PC-9 (cell line): Measurements from ENCODE around the gene CCDC33. TPM values are rescaled to one million over a fixed set of nuclear protein-coding genes. Genes with fewer than 3 reads are reported as not detected.

Experiments
- BruUV-seq: library from RNA; stranded (reverse); fragments of 400-500 nt; replicated peaks from 2 replicates; lab custom pipeline; 2021; lab: Mats Ljungman, UMichigan
- CTCF ChIA-PET: fragments of 300-600 bp; sonication (Branson Sonifier 250); formaldehyde crosslinking; loops from one replicate; lab custom pipeline; 2022; ENCODE audit warnings: antibody characterized with exemption; lab: Charles Lee
- POLR2A ChIA-PET: fragments of 300-600 bp; sonication (Branson Sonifier 250); formaldehyde crosslinking; loops from one replicate; lab custom pipeline; 2022; ENCODE audit warnings: antibody characterized with exemption; ENCODE audit not compliant: unreplicated experiment; lab: Charles Lee
- DNase-seq, 2 experiments: peaks; one replicate each; pipeline versions ENCODE4 v3.0.0 to v3.0.0-alpha.2; 2015 to 2022; ENCODE audit warnings: mixed read lengths in 1 of 2
- H2AFZ ChIP-seq: fragments of 200-600 bp; sonication (generic); 2 replicates; pipeline ENCODE4 v1.8.1; 2017; ENCODE audit warnings: antibody characterized with exemption
- H3F3A ChIP-seq: fragments of 200-600 bp; sonication (generic); 2 replicates; pipeline ENCODE4 v1.8.1; 2017; ENCODE audit warnings: antibody characterized with exemption, mild to moderate bottlenecking, low read depth; ENCODE audit not compliant: insufficient read depth
- H3K27ac ChIP-seq: fragments of 200-600 bp; sonication (generic); 2 replicates; pipeline ENCODE4 v1.6.1; 2016; ENCODE audit warnings: mixed run types
- H3K27me3 ChIP-seq: fragments of 200-600 bp; sonication (generic); 2 replicates; pipeline ENCODE4 v1.6.1; 2016; ENCODE audit warnings: low read depth, mixed run types; ENCODE audit not compliant: insufficient read depth
- H3K36me3 ChIP-seq: fragments of 200-600 bp; sonication (generic); 2 replicates; pipeline ENCODE4 v1.6.1; 2016; ENCODE audit warnings: low read depth, mixed run types
- H3K4me1 ChIP-seq: fragments of 200-600 bp; sonication (generic); replicated peaks from 2 replicates; pipeline ENCODE4 v1.6.1; 2016; ENCODE audit warnings: mixed run types; ENCODE audit not compliant: insufficient read depth
- H3K4me2 ChIP-seq: fragments of 200-600 bp; sonication (generic); 2 replicates; pipeline ENCODE4 v1.6.1; 2017; ENCODE audit warnings: mixed run types
- H3K4me3 ChIP-seq: fragments of 200-600 bp; sonication (generic); 2 replicates; pipeline ENCODE4 v1.6.1; 2016; ENCODE audit warnings: mixed run types
- H3K79me2 ChIP-seq: fragments of 200-600 bp; sonication (generic); 2 replicates; pipeline ENCODE4 v1.6.1; 2017; ENCODE audit warnings: low read depth, mixed run types
- H3K9me2 ChIP-seq: fragments of 200-600 bp; sonication (generic); 2 replicates; pipeline ENCODE4 v1.8.1; 2017; ENCODE audit warnings: mild to moderate bottlenecking; ENCODE audit not compliant: insufficient read depth
- H3K9me3 ChIP-seq: fragments of 200-600 bp; sonication (generic); 2 replicates; pipeline ENCODE4 v1.8.1; 2016; ENCODE audit warnings: low read depth; ENCODE audit not compliant: insufficient read depth
- H4K20me1 ChIP-seq: fragments of 200-600 bp; sonication (generic); 2 replicates; pipeline ENCODE4 v1.8.1; 2017; ENCODE audit not compliant: insufficient read depth
- CTCF ChIP-seq: fragments of 200-600 bp; sonication (generic); conservative IDR thresholded peaks from 2 replicates; pipeline ENCODE4 v1.6.1; 2017; ENCODE audit warnings: mixed run types, antibody characterized with exemption, mild to moderate bottlenecking, moderate library complexity
- EZH2 ChIP-seq: fragments of 200-600 bp; sonication (generic); IDR thresholded peaks from 2 replicates; pipeline ENCODE4 v1.8.0; 2017; ENCODE audit warnings: antibody characterized with exemption, low read depth
- intact Hi-C: fragments of 100-400 bp; cut with micrococcal nuclease; formaldehyde crosslinking; loops from one replicate; pipeline ENCODE4 v1.10.0; 2022; ENCODE audit not compliant: unreplicated experiment
- total RNA-seq: library from RNA; stranded (reverse); gene quantifications from 2 replicates; pipeline ENCODE4 v1.2.3, GENCODE V29; 2021

The CCDC33 gene
- total RNA-seq, 1 experiment from 2014 or later, result 7.5 TPM

GRCh38 chr15:74253211-74253921 lies 17.2 kb downstream of the CCDC33 start:
- Histone ChIP-seq H3K27me3 (peaks cover 7% of the 10 kb centered on the region; the same call in 1 of the 2 replicates), H3K9me3 (no peaks in the 10 kb centered on the region), H3K36me3 (no peaks in the 10 kb centered on the region), H4K20me1 (no peaks in the 10 kb centered on the region), H3K79me2 (no peaks in the 10 kb centered on the region), H2AFZ (no peak overlapping the region), H3K4me2 (no peak overlapping the region), H3F3A (peaks cover 3% of the 10 kb centered on the region; the same call in 1 of the 2 replicates), H3K9me2 (no peaks in the 10 kb centered on the region), H3K4me3 (no peak overlapping the region), H3K27ac (no peak overlapping the region), H3K4me1 (0 out of 2 replicates have a peak, but pooled peaks cover 8% of the 10 kb centered on the region)
- CTCF ChIA-PET, result interaction anchor here (0.6 to 1.7 kb wide), 2 partner anchors 13 to 68 kb away, joined by 4 to 5 read pairs; no protein-coding TSS in a partner anchor
- POLR2A ChIA-PET, result interaction anchor here (0.6 kb wide), 1 partner anchor 271 kb away, joined by 3 read pairs; no protein-coding TSS in a partner anchor
- no peak for DNase-seq
- intact Hi-C loops, result no loop called here
- no peak for TF ChIP-seq EZH2
- TF ChIP-seq CTCF, result no peak
- BruUV-seq, result no TSS peak

GRCh38 chr15:74257105-74257504 lies 21.0 kb downstream of the CCDC33 start:
- Histone ChIP-seq H3K4me1 (0 out of 2 replicates have a peak, but pooled peaks cover 8% of the 10 kb centered on the region), H3K79me2 (no peaks in the 10 kb centered on the region), H3K36me3 (no peaks in the 10 kb centered on the region), H2AFZ (no peak overlapping the region), H3K9me2 (no peaks in the 10 kb centered on the region), H3K27ac (no peak overlapping the region), H3K4me2 (no peak overlapping the region), H3K4me3 (no peak overlapping the region), H4K20me1 (no peaks in the 10 kb centered on the region), H3K9me3 (no peaks in the 10 kb centered on the region), H3F3A (no peaks in the 10 kb centered on the region), H3K27me3 (peaks cover 28% of the 10 kb centered on the region)
- POLR2A ChIA-PET, result no interaction called here
- CTCF ChIA-PET, result interaction anchor here (1.2 kb wide), 1 partner anchor 51 kb away, joined by 3 read pairs; no protein-coding TSS in a partner anchor
- DNase-seq, result no peak
- TF ChIP-seq CTCF (no peak), EZH2 (no peak)
- BruUV-seq, result no TSS peak
- intact Hi-C loops, result no loop called here

GRCh38 chr15:74257623-74258022 lies 21.5 kb downstream of the CCDC33 start:
- Histone ChIP-seq H3F3A (no peaks in the 10 kb centered on the region), H3K27ac (no peak overlapping the region), H3K36me3 (no peaks in the 10 kb centered on the region), H3K9me3 (no peaks in the 10 kb centered on the region), H3K79me2 (no peaks in the 10 kb centered on the region), H3K27me3 (peaks cover 28% of the 10 kb centered on the region), H3K4me2 (no peak overlapping the region), H3K4me1 (0 out of 2 replicates have a peak, but pooled peaks cover 2% of the 10 kb centered on the region), H2AFZ (no peak overlapping the region), H3K4me3 (no peak overlapping the region), H4K20me1 (no peaks in the 10 kb centered on the region), H3K9me2 (no peaks in the 10 kb centered on the region)
- BruUV-seq, result no TSS peak
- intact Hi-C loops, result no loop called here
- TF ChIP-seq EZH2 (no peak), CTCF (no peak)
- ChIA-PET CTCF (interaction anchor here (1.2 kb wide), 1 partner anchor 50 kb away, joined by 3 read pairs; no protein-coding TSS in a partner anchor), POLR2A (no interaction called here)
- DNase-seq, result no peak
